ENCODE data around the gene SLC12A1.
A peak's percentile ranks its signal among the peaks of the same experiment; 100 is the strongest.

SLC12A1 gene

DNA sequence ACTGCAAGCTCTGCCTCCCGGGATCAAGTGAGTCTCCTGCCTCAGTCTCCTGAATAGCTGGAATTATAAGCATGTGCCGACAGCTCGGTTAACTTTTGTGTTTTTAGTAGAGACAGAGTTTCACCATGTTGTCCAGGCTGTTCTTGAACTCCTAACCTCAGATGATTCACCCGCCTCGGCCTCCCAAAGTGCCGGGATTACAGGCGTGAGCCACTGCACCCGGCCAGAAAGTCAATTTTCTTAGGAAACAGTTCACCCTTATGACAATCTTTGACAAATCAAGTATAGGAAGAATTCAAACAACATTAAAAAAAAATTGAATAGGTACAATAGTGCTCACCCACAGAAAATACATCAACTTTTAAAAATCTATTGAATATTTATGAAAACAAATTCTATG lies 101.5 kb downstream of the SLC12A1 start:
- H3K4me3 ChIP-seq (ENCODE audit: low read depth, low read length) = no peak overlapping the region
- no peak overlapping the region for H2BK5ac ChIP-seq (ENCODE audit: low read depth, low read length, poor library complexity)
- no peak overlapping the region for H2BK12ac ChIP-seq (ENCODE audit: low read length)
- WGBS (ENCODE audit: extremely low coverage, insufficient coverage, insufficient read length) = no CpG with 5 or more reads among the region's 8 CpGs
- no peak overlapping the region for H3K4ac ChIP-seq (ENCODE audit: low read depth, low read length)
- DNase-seq = no peak
- no peaks in the 10 kb centered on the region for H3K9me3 ChIP-seq (ENCODE audit: insufficient read depth, low read depth, low read length)
- H3K36me3 ChIP-seq (ENCODE audit: control insufficient read depth in 1 of 2, insufficient read depth in 2 of 2, low read length in 2 of 2) = no peaks in the 10 kb centered on the region
- no peak overlapping the region for H2BK120ac ChIP-seq (ENCODE audit: insufficient read depth, low read length, poor library complexity)
- no peak overlapping the region for H4K8ac ChIP-seq (ENCODE audit: low read depth, low read length)
- H2AK5ac ChIP-seq (ENCODE audit: low read length) = no peak overlapping the region
- H4K91ac ChIP-seq (ENCODE audit: low read depth, low read length) = no peak overlapping the region
- H3K9ac ChIP-seq (ENCODE audit: low read length) = no peak overlapping the region
- H3K27me3 ChIP-seq (ENCODE audit: insufficient read depth, low read length) = no peaks in the 10 kb centered on the region
- H3K4me2 ChIP-seq (ENCODE audit: low read length) = no peak overlapping the region
- H3K4me1 ChIP-seq (ENCODE audit: control insufficient read depth in 1 of 2, insufficient read depth in 2 of 2, low read length in 2 of 2) = no peaks in the 10 kb centered on the region
- H2AFZ ChIP-seq (ENCODE audit: insufficient read depth, low read length, poor library complexity) = no peak overlapping the region
- H3K18ac ChIP-seq (ENCODE audit: low read length) = no peak overlapping the region
- H3K14ac ChIP-seq (ENCODE audit: low read length) = no peak overlapping the region
- no peak overlapping the region for H4K12ac ChIP-seq (ENCODE audit: low read depth, low read length)
- no peaks in the 10 kb centered on the region for H3K79me2 ChIP-seq (ENCODE audit: control insufficient read depth, insufficient read depth, low read length, poor library complexity)
- no peaks in the 10 kb centered on the region for H3K79me1 ChIP-seq (ENCODE audit: low read length)
- H3K27ac ChIP-seq (ENCODE audit: low read depth, low read length) = no peak overlapping the region
- no peak overlapping the region for H3K23ac ChIP-seq (ENCODE audit: low read length)

DNA sequence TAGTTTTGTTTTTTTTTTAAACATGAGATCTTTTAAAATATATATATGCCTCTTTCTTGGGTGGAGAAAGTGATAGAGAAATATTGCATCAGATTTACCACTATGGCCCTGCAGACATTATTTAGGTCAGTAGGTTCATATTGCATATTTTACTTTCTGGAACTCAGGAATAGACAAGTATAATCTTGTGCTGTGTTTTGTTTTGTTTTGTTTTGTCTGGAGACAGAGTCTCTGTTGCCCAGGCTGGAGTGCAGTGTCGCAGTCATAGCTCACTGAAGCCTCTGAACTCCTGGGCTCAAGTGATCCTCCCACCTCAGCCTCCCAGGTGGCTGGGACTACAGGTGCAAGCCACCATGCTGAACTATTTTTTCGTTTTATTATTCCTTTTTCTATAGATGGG lies 103.6 kb downstream of the SLC12A1 start:
- no CpG with 5 or more reads among the region's 2 CpGs for WGBS (ENCODE audit: extremely low coverage, insufficient coverage, insufficient read length)
- H3K14ac ChIP-seq (ENCODE audit: low read length) = no peak overlapping the region
- no peak overlapping the region for H4K91ac ChIP-seq (ENCODE audit: low read depth, low read length)
- no peak overlapping the region for H2BK5ac ChIP-seq (ENCODE audit: low read depth, low read length, poor library complexity)
- no peaks in the 10 kb centered on the region for H3K27me3 ChIP-seq (ENCODE audit: insufficient read depth, low read length)
- H2AK5ac ChIP-seq (ENCODE audit: low read length) = no peak overlapping the region
- H3K79me2 ChIP-seq (ENCODE audit: control insufficient read depth, insufficient read depth, low read length, poor library complexity) = no peaks in the 10 kb centered on the region
- H3K23ac ChIP-seq (ENCODE audit: low read length) = no peak overlapping the region
- H4K12ac ChIP-seq (ENCODE audit: low read depth, low read length) = no peak overlapping the region
- H3K27ac ChIP-seq (ENCODE audit: low read depth, low read length) = no peak overlapping the region
- H3K4me3 ChIP-seq (ENCODE audit: low read depth, low read length) = no peak overlapping the region
- no peaks in the 10 kb centered on the region for H3K79me1 ChIP-seq (ENCODE audit: low read length)
- no peak overlapping the region for H2BK12ac ChIP-seq (ENCODE audit: low read length)
- no peaks in the 10 kb centered on the region for H3K9me3 ChIP-seq (ENCODE audit: insufficient read depth, low read depth, low read length)
- no peak overlapping the region for H4K8ac ChIP-seq (ENCODE audit: low read depth, low read length)
- no peak overlapping the region for H3K4me2 ChIP-seq (ENCODE audit: low read length)
- H3K4ac ChIP-seq (ENCODE audit: low read depth, low read length) = no peak overlapping the region
- DNase-seq = peak; percentile 23 to 58
- H2AFZ ChIP-seq (ENCODE audit: insufficient read depth, low read length, poor library complexity) = no peak overlapping the region
- H3K9ac ChIP-seq (ENCODE audit: low read length) = no peak overlapping the region
- no peak overlapping the region for H2BK120ac ChIP-seq (ENCODE audit: insufficient read depth, low read length, poor library complexity)
- H3K4me1 ChIP-seq (ENCODE audit: control insufficient read depth in 1 of 2, insufficient read depth in 2 of 2, low read length in 2 of 2) = no peaks in the 10 kb centered on the region
- no peaks in the 10 kb centered on the region for H3K36me3 ChIP-seq (ENCODE audit: control insufficient read depth in 1 of 2, insufficient read depth in 2 of 2, low read length in 2 of 2)
- no peak overlapping the region for H3K18ac ChIP-seq (ENCODE audit: low read length)

DNA sequence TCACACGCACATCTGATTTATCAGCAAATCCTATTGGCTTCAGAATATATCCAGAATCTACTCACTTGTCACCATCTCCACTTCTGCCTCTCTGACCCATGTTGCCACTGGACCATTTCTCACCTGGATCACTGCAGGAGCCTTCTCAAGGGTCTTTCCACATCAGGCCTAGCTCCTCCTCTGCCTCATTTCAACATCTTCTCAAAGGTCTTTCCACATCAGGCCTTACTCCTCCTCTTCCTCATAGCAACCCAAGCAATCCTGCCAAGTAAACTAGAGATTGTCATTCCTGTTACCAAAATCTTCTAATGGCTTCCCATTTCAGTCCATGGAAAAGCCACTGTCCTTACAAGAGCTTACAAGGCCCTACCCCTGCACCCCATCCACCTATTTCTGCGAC lies 107.1 kb downstream of the SLC12A1 start:
- no peak overlapping the region for H3K4me3 ChIP-seq (ENCODE audit: low read depth, low read length)
- no peak overlapping the region for H3K4ac ChIP-seq (ENCODE audit: low read depth, low read length)
- H3K79me2 ChIP-seq (ENCODE audit: control insufficient read depth, insufficient read depth, low read length, poor library complexity) = no peaks in the 10 kb centered on the region
- H3K27ac ChIP-seq (ENCODE audit: low read depth, low read length) = no peak overlapping the region
- no peak overlapping the region for H4K12ac ChIP-seq (ENCODE audit: low read depth, low read length)
- no peaks in the 10 kb centered on the region for H3K36me3 ChIP-seq (ENCODE audit: control insufficient read depth in 1 of 2, insufficient read depth in 2 of 2, low read length in 2 of 2)
- H3K14ac ChIP-seq (ENCODE audit: low read length) = no peak overlapping the region
- no peak overlapping the region for H2BK12ac ChIP-seq (ENCODE audit: low read length)
- H3K4me2 ChIP-seq (ENCODE audit: low read length) = no peak overlapping the region
- H3K27me3 ChIP-seq (ENCODE audit: insufficient read depth, low read length) = no peaks in the 10 kb centered on the region
- no peaks in the 10 kb centered on the region for H3K79me1 ChIP-seq (ENCODE audit: low read length)
- no CpG with 5 or more reads among the region's 2 CpGs for WGBS (ENCODE audit: extremely low coverage, insufficient coverage, insufficient read length)
- no peaks in the 10 kb centered on the region for H3K9me3 ChIP-seq (ENCODE audit: insufficient read depth, low read depth, low read length)
- no peak overlapping the region for H3K23ac ChIP-seq (ENCODE audit: low read length)
- H4K8ac ChIP-seq (ENCODE audit: low read depth, low read length) = no peak overlapping the region
- no peak overlapping the region for H2AK5ac ChIP-seq (ENCODE audit: low read length)
- H3K9ac ChIP-seq (ENCODE audit: low read length) = no peak overlapping the region
- no peak overlapping the region for H4K91ac ChIP-seq (ENCODE audit: low read depth, low read length)
- no peak overlapping the region for H2AFZ ChIP-seq (ENCODE audit: insufficient read depth, low read length, poor library complexity)
- no peak overlapping the region for H2BK5ac ChIP-seq (ENCODE audit: low read depth, low read length, poor library complexity)
- H3K18ac ChIP-seq (ENCODE audit: low read length) = no peak overlapping the region
- no peaks in the 10 kb centered on the region for H3K4me1 ChIP-seq (ENCODE audit: control insufficient read depth in 1 of 2, insufficient read depth in 2 of 2, low read length in 2 of 2)
- DNase-seq = no peak
- no peak overlapping the region for H2BK120ac ChIP-seq (ENCODE audit: insufficient read depth, low read length, poor library complexity)

DNA sequence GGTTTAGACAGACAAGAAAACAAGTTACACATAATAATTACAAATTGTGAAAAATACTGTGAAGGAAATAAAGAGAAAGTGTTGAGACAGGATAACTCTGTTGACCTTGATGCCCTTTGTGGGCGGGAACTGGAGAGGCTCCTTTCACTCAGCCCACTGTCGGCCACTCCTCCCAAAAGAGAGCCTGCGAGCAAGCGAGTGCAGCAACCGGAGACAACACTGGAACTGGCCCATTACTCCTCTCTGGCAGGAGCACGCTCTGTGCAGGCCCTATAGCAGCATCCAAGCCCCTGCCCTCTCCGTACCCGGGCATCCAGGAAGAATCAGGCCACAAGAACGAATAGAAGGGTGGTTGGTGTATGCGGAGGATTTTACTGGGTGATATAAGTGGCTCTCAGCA lies 108.9 kb downstream of the SLC12A1 start:
- no peak for DNase-seq
- Histone ChIP-seq H3K79me2 (ENCODE audit: control insufficient read depth, insufficient read depth, low read length, poor library complexity) (no peaks in the 10 kb centered on the region), H3K4me2 (ENCODE audit: low read length) (no peak overlapping the region), H2BK5ac (ENCODE audit: low read depth, low read length, poor library complexity) (no peak overlapping the region), H2AK5ac (ENCODE audit: low read length) (no peak overlapping the region), H2AFZ (ENCODE audit: insufficient read depth, low read length, poor library complexity) (no peak overlapping the region), H3K4ac (ENCODE audit: low read depth, low read length) (no peak overlapping the region), H3K18ac (ENCODE audit: low read length) (no peak overlapping the region), H4K8ac (ENCODE audit: low read depth, low read length) (no peak overlapping the region), H3K27ac (ENCODE audit: low read depth, low read length) (no peak overlapping the region), H3K9ac (ENCODE audit: low read length) (no peak overlapping the region), H4K12ac (ENCODE audit: low read depth, low read length) (no peak overlapping the region), H3K36me3 (ENCODE audit: control insufficient read depth in 1 of 2, insufficient read depth in 2 of 2, low read length in 2 of 2) (no peaks in the 10 kb centered on the region), H4K91ac (ENCODE audit: low read depth, low read length) (no peak overlapping the region), H3K79me1 (ENCODE audit: low read length) (no peaks in the 10 kb centered on the region), H3K27me3 (ENCODE audit: insufficient read depth, low read length) (no peaks in the 10 kb centered on the region), H2BK120ac (ENCODE audit: insufficient read depth, low read length, poor library complexity) (no peak overlapping the region), H3K23ac (ENCODE audit: low read length) (no peak overlapping the region), H3K9me3 (ENCODE audit: insufficient read depth, low read depth, low read length) (no peaks in the 10 kb centered on the region), H2BK12ac (ENCODE audit: low read length) (no peak overlapping the region), H3K4me1 (ENCODE audit: control insufficient read depth in 1 of 2, insufficient read depth in 2 of 2, low read length in 2 of 2) (no peaks in the 10 kb centered on the region), H3K4me3 (ENCODE audit: low read depth, low read length) (no peak overlapping the region), H3K14ac (ENCODE audit: low read length) (no peak overlapping the region)
- WGBS (ENCODE audit: extremely low coverage, insufficient coverage, insufficient read length) = 100% methylated on average over 1 of the region's 10 CpGs

All from trophoblast cell (in vitro differentiated cells and primary cell).